GM23338 (cell line): ENCODE results near the gene FOXJ1. TPM values are rescaled to one million over a fixed set of nuclear protein-coding genes. Genes with fewer than 3 reads are reported as not detected.

Experiments used
- ATAC-seq: fragments of 200-7000 bp; cut with Tn5 transposase; 3 replicates; pipeline ENCODE4 v1.9.1; 2020
- DNase-seq: peaks from one replicate; pipeline ENCODE4 v3.0.0-alpha.2; 2015; ENCODE audit warnings: low spot score
- H2AFZ ChIP-seq: fragments of 200-600 bp; sonication (generic); 2 replicates; pipeline ENCODE4 v1.8.0; 2016; ENCODE audit warnings: antibody characterized with exemption, mild to moderate bottlenecking, moderate library complexity
- H3F3A ChIP-seq: fragments of 200-600 bp; sonication (generic); replicated peaks from 2 replicates; pipeline ENCODE4 v1.8.0; 2017; ENCODE audit warnings: antibody characterized with exemption, mixed run types, low read depth
- H3K27ac ChIP-seq: fragments of 200-600 bp; sonication (generic); 2 replicates; pipeline ENCODE4 v1.6.1; 2016; ENCODE audit warnings: low read depth
- H3K27me3 ChIP-seq: fragments of 200-600 bp; sonication (generic); 2 replicates; pipeline ENCODE4 v1.8.0; 2016; ENCODE audit warnings: mild to moderate bottlenecking, mixed run types, moderate library complexity; ENCODE audit not compliant: insufficient read depth
- H3K36me3 ChIP-seq: fragments of 200-600 bp; sonication (generic); 2 replicates; pipeline ENCODE4 v1.8.0; 2016; ENCODE audit warnings: mild to moderate bottlenecking; ENCODE audit not compliant: insufficient read depth
- H3K4me1 ChIP-seq: fragments of 200-600 bp; sonication (generic); 2 replicates; pipeline ENCODE4 v1.8.0; 2016; ENCODE audit warnings: mild to moderate bottlenecking, moderate library complexity; ENCODE audit not compliant: insufficient read depth
- H3K4me2 ChIP-seq: fragments of 200-600 bp; sonication (generic); 2 replicates; pipeline ENCODE4 v1.7.1; 2017; ENCODE audit warnings: mixed run types
- H3K4me3 ChIP-seq: fragments of 200-600 bp; sonication (generic); 2 replicates; pipeline ENCODE4 v1.6.1; 2016; ENCODE audit warnings: mixed run types
- H3K79me2 ChIP-seq: fragments of 200-600 bp; sonication (generic); replicated peaks from 2 replicates; pipeline ENCODE4 v1.8.0; 2017; ENCODE audit warnings: mild to moderate bottlenecking; ENCODE audit not compliant: insufficient read depth
- H3K9me2 ChIP-seq: fragments of 200-600 bp; sonication (generic); 2 replicates; pipeline ENCODE4 v1.8.0; 2017; ENCODE audit not compliant: insufficient read depth
- H4K20me1 ChIP-seq: fragments of 200-600 bp; sonication (generic); replicated peaks from 2 replicates; pipeline ENCODE4 v1.8.0; 2017; ENCODE audit warnings: mild to moderate bottlenecking; ENCODE audit not compliant: insufficient read depth
- H3K27ac Mint-ChIP-seq: 2 replicates; pipeline ENCODE4 v1.8.0; 2020; ENCODE audit warnings: inconsistent platforms, mild to moderate bottlenecking, moderate library complexity, mixed read lengths
- H3K27me3 Mint-ChIP-seq: 3 replicates; pipeline ENCODE4 v1.8.0; 2022; ENCODE audit warnings: low read depth, mild to moderate bottlenecking, moderate library complexity, mixed read lengths, inconsistent platforms; ENCODE audit not compliant: insufficient read depth, poor library complexity
- H3K36me3 Mint-ChIP-seq: 3 replicates; pipeline ENCODE4 v1.8.0; 2021; ENCODE audit warnings: low read depth, mild to moderate bottlenecking, inconsistent platforms, moderate library complexity, mixed read lengths
- H3K4me1 Mint-ChIP-seq: 3 replicates; pipeline ENCODE4 v1.8.0; 2020; ENCODE audit warnings: mild to moderate bottlenecking, inconsistent platforms, mixed read lengths
- H3K4me3 Mint-ChIP-seq: 3 replicates; pipeline ENCODE4 v1.8.0; 2021; ENCODE audit warnings: moderate library complexity, mild to moderate bottlenecking, inconsistent platforms, mixed read lengths
- H3K9me3 Mint-ChIP-seq: 3 replicates; pipeline ENCODE4 v1.8.0; 2020; ENCODE audit warnings: moderate library complexity, mild to moderate bottlenecking, inconsistent platforms, mixed read lengths
- CREB1 ChIP-seq: fragments of 250-450 bp; sonication (Bioruptor Pico); IDR thresholded peaks from 2 replicates; pipeline ENCODE4 v1.5.0; 2020; ENCODE audit warnings: low read depth, mild to moderate bottlenecking, moderate library complexity
- CTCF ChIP-seq, 2 experiments: fragments of 200-600 bp in 1 of 2; sonication (generic) in 1 of 2; conservative IDR thresholded peaks; 2 replicates each; pipeline versions ENCODE4 v1.5.1 to v1.6.1; 2016 to 2017; ENCODE audit warnings: antibody characterized with exemption in 2 of 2, low read depth in 2 of 2, mild to moderate bottlenecking in 2 of 2, moderate library complexity in 1 of 2
- ETS1 ChIP-seq: IDR thresholded peaks from 2 replicates; pipeline ENCODE4 v1.6.1; 2016; ENCODE audit warnings: antibody characterized with exemption
- EZH2 ChIP-seq: fragments of 200-600 bp; sonication (generic); IDR thresholded peaks from one replicate; pipeline ENCODE4 v1.8.0; 2017; ENCODE audit warnings: antibody characterized with exemption, mild to moderate bottlenecking, low read depth; ENCODE audit not compliant: unreplicated experiment
- EZH2phosphoT487 ChIP-seq: fragments of 200-600 bp; sonication (generic); IDR thresholded peaks from one replicate; pipeline ENCODE4 v1.8.1; 2018; ENCODE audit warnings: antibody characterized with exemption; ENCODE audit not compliant: unreplicated experiment
- JUNB ChIP-seq: IDR thresholded peaks from one replicate; pipeline ENCODE4 v1.6.1; 2016; ENCODE audit warnings: antibody characterized with exemption; ENCODE audit not compliant: unreplicated experiment
- NANOG ChIP-seq: IDR thresholded peaks from 2 replicates; pipeline ENCODE4 v1.6.1; 2016; ENCODE audit warnings: antibody characterized with exemption, borderline replicate concordance
- POLR2AphosphoS5 ChIP-seq: IDR thresholded peaks from 2 replicates; pipeline ENCODE4 v1.6.1; 2016; ENCODE audit warnings: antibody characterized with exemption, low read depth
- REST ChIP-seq: IDR thresholded peaks from one replicate; pipeline ENCODE4 v1.6.1; 2018; ENCODE audit warnings: antibody characterized with exemption; ENCODE audit not compliant: unreplicated experiment
- ZNF114 ChIP-seq: fragments of 250-450 bp; sonication (Bioruptor Pico); IDR thresholded peaks from 2 replicates; pipeline ENCODE4 v1.5.0; 2020; ENCODE audit warnings: mild to moderate bottlenecking, moderate library complexity
- ZNF331 ChIP-seq: fragments of 250-450 bp; sonication (Bioruptor Pico); IDR thresholded peaks from 2 replicates; pipeline ENCODE4 v1.5.0; 2020; ENCODE audit warnings: low read depth, mild to moderate bottlenecking, moderate library complexity
- polyA plus RNA-seq: library from polyadenylated mRNA; unstranded; fragments of >200 nt; fragmentation: Nextera tagmentation; extraction: Ambion mirVana; gene quantifications from 2 replicates; pipeline ENCODE4 v1.2.1, GENCODE V29; 2016
- total RNA-seq: library from RNA; depleted of rRNA; stranded (reverse); fragments of >200 nt; shearing (Covaris generic); gene quantifications from 2 replicates; pipeline ENCODE4 v1.2.3, GENCODE V29; 2014

FOXJ1 gene
- total and polyA plus RNA-seq, 2 experiments from 2014 or later = 2.3 to 12.3 TPM

GRCh38 chr17:76087531-76087930, 53.5 kb downstream of the FOXJ1 start (continued):
- TF ChIP-seq REST = no peak
- no peak for TF ChIP-seq ZNF331 (CRISPR knock-in tag)
- no peak for TF ChIP-seq ETS1
- no peak for TF ChIP-seq JUNB

DNA sequence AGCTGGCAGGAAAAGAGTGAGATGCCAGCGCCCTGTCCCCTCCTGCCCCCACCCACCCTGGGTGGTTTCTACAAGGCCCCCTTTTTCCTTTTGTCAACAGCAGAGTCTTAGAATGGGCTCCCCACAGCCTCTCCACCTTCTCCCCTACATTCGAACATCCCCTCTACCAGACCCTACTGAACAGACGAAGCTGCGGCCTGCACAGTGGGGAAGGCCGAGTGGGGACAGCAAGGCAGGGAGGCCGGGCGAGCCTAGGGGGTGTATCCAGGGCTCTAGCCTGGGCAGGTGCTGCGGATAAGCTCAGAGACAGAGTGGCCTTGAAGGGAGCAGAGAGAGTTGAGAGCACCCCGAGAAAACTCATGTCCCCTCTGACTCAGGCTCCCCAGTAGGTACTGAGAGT, 54.7 kb downstream of the FOXJ1 start:
- Mint-ChIP-seq H3K4me3 (no peak overlapping the region), H3K27me3 (peaks cover 14% of the 10 kb centered on the region), H3K4me1 (peaks cover 4% of the 10 kb centered on the region), H3K36me3 (peaks cover 58% of the 10 kb centered on the region), H3K9me3 (no peaks in the 10 kb centered on the region), H3K27ac (no peak overlapping the region)
- H3K4me2 ChIP-seq = no peak overlapping the region
- no peaks in the 10 kb centered on the region for H3K9me2 ChIP-seq
- DNase-seq (no peak), ATAC-seq (no peak)
- H4K20me1 ChIP-seq = no peaks in the 10 kb centered on the region
- no peaks in the 10 kb centered on the region for H3K4me1 ChIP-seq
- H3F3A ChIP-seq = peaks cover 9% of the 10 kb centered on the region; the same call in 1 of the 2 replicates
- no peaks in the 10 kb centered on the region for H3K79me2 ChIP-seq
- H2AFZ ChIP-seq = no peak overlapping the region
- no peaks in the 10 kb centered on the region for H3K27me3 ChIP-seq
- H3K27ac ChIP-seq = no peak overlapping the region
- H3K4me3 ChIP-seq = no peak overlapping the region
- H3K36me3 ChIP-seq = peaks cover 5% of the 10 kb centered on the region; the same call in 1 of the 2 replicates
- no peak for TF ChIP-seq REST
- no peak for TF ChIP-seq NANOG
- TF ChIP-seq CTCF (conservative IDR thresholded peaks at IDR 0.05; ENCODE audit: low read depth in 2 of 2) = no peak
- TF ChIP-seq ETS1 = no peak
- no peak for TF ChIP-seq EZH2
- TF ChIP-seq JUNB = no peak
- no peak for TF ChIP-seq CREB1
- no peak for TF ChIP-seq ZNF114 (CRISPR knock-in tag)
- no peak for TF ChIP-seq POLR2AphosphoS5
- no peak for TF ChIP-seq EZH2phosphoT487
